Left forelimb (tissue), 1 donor: ENCODE measurements around the gene KCNK2.

Source experiments
- DNase-seq: peaks from one replicate; pipeline ENCODE4 v3.0.0-alpha.2; 2018; ENCODE audit warnings: low spot score

The KCNK2 gene

GRCh38 chr1:215252164-215252563 is 169.6 kb downstream of the KCNK2 start:
- DNase-seq = no peak

DNA sequence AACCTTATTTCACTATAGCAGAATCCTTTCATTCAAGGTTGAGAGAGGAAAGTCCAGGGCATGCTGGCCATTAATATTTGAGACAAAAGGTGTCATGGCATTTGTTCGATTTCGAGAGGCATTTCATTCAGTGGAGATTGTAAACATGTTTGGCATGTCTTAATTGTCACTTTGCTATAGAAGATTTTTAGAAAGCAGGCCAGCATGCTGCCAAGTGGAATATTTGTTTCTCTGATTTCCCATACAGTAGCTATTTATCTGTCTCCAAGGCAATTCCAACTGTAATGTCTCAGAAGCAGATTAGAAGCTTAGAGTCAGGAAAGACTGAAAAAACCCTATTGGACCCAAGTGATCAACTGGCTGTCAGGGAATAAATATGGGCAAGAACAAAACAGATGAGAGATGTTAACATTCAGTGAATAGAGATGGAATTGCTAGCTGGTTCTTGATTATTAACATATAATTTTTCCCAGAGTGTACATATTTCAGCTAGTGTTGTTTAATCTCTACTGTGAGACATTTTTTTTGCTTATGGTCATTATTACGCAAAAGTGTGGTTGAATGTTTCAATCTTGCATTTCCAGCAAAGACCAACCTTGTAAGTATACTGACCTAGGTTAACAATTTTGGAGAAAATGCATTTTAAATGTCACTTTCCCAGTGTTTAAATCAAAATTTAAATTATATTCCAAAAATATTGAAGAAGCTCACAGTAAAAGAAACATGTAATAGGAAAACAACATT is 174.6 kb downstream of the KCNK2 start:
- no peak for DNase-seq

- no peak for DNase-seq
Measured at GRCh38 chr1:215260711-215261110, 178.2 kb downstream of the KCNK2 start.

DNA sequence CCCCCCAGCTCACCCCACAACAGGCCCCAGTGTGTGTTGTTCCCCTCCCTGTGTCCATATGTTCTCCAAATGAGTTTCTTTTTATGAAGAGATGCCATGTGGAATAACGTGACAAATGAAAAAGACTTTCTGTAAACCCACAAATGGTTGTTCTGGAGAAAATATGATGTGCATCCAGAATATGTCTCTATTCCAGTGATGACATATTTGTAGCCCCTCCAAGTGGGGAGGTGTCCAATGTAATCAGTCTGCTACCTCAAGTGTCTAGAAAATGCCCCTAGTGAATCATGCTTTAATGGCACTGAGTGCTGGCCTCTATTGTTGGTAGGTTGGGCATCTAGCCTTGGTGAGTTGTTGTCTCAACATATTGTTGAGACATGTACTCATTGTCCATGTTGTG is 179.6 kb downstream of the KCNK2 start:
- no peak for DNase-seq

DNA sequence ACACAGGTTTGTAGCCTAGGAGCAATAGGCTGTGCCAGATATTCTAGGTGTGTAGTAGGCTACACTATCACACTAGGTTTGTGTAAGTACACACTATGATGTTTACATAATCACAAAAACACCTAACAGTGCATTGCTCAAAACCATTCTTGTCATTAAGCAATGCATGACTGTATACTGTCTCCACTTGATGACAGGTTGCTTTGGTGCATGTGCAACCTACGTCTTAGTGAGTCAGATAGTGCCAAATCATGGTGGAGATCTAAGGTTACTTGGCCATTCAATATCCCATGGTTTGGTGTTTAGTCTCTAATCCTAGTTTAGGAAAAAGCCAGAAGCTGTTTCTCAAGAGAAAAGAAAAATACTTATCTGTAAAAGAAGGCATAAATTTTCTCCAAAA is 181.1 kb downstream of the KCNK2 start:
- no peak for DNase-seq

DNA sequence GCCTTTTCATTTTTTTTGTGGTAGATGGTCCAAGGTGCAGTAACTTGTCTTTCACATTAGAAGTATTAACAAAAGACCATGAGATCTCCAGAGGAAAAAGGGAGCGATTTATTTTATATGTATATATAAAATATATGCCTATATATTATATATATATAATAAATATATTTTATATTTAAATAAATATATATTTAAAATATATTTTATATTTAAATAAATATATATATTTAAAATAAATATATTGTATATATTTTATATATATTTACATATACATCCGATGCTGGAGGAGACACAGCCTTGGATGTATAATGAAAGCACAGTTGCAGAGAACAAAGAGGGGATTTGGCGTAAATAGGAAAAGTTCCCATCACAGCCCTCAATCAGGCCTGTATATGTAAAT is 182.1 kb downstream of the KCNK2 start:
- no peak for DNase-seq

- no peak for DNase-seq
Measured at GRCh38 chr1:215267495-215267894, 185.0 kb downstream of the KCNK2 start.

- DNase-seq = no peak
Measured at GRCh38 chr1:215269955-215270354, 187.4 kb downstream of the KCNK2 start.

- DNase-seq = no peak
Measured at GRCh38 chr1:215273838-215274516, 191.4 kb downstream of the KCNK2 start.

GRCh38 chr1:215276582-215276981 is 194.0 kb downstream of the KCNK2 start:
- DNase-seq = no peak

- DNase-seq = no peak
Measured at GRCh38 chr1:215277532-215277931, 195.0 kb downstream of the KCNK2 start.

DNA sequence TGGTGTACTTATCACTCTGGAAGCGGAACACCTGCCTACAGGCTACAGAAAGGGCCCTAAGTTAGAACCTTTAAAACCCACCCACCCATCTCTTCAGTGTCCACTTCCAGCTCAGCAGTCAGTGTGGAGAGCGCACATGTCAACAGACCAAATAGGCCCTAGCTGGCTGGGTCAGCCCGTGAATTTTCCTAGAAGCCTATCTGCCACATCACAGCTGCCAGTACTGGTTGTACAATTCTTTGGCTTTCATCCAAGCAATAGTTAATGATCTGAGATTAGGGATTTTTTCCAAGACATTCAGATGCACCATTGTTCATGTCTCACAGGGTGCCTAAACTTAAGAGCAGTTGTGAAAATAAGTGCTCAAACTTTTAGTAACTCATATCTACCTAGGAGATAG is 197.1 kb downstream of the KCNK2 start:
- DNase-seq = no peak

- DNase-seq = no peak
Measured at GRCh38 chr1:215282557-215282956, 200.0 kb downstream of the KCNK2 start.

GRCh38 chr1:215285013-215285800 is 202.7 kb downstream of the KCNK2 start:
- DNase-seq = no peak
